Endothelial cell of umbilical vein (primary cell): ENCODE measurements around the gene IGFL4. TPM values are rescaled to one million over a fixed set of nuclear protein-coding genes. Genes with fewer than 3 reads are reported as not detected.

ENCODE experiments used
- BruUV-seq: library from RNA; stranded (reverse); fragments of 400-500 nt; replicated peaks from 2 replicates; lab custom pipeline; 2021; lab: Mats Ljungman, UMichigan
- CTCF ChIA-PET: fragments of 300-600, 350-600 bp; sonication (Branson Sonifier 250); formaldehyde crosslinking; loops from one replicate; lab custom pipeline; 2021; ENCODE audit warnings: antibody characterized with exemption, inconsistent platforms; lab: Charles Lee
- POLR2A ChIA-PET: fragments of 300-600, 350-600 bp; sonication (Branson Sonifier 250); formaldehyde crosslinking; loops from one replicate; lab custom pipeline; 2021; ENCODE audit warnings: antibody characterized with exemption, inconsistent platforms; lab: Charles Lee
- DNase-seq: peaks from one replicate; pipeline ENCODE4 v3.0.0-alpha.2; 2011; ENCODE audit warnings: low read depth, low spot score
- FAIRE-seq: peaks from 2 replicates; lab custom pipeline; 2011; peaks lifted over from hg19 to GRCh38; lab: Jason Lieb, UNC
- H2AFZ ChIP-seq: 2 replicates; pipeline ENCODE4 v1.6.0; 2012; ENCODE audit warnings: low read depth, low read length, control low read depth, inconsistent platforms
- H3K27ac ChIP-seq: 2 replicates; pipeline ENCODE4 v1.5.1; 2011; ENCODE audit warnings: low read depth, mild to moderate bottlenecking, control low read depth, low read length, moderate library complexity; ENCODE audit not compliant: insufficient read depth
- H3K27me3 ChIP-seq, 2 experiments: 2 replicates each; pipeline versions ENCODE4 v1.6.0 to v1.6.1; 2011; ENCODE audit warnings: low read length in 2 of 2, mixed read lengths in 1 of 2; ENCODE audit not compliant: control insufficient read depth in 2 of 2, insufficient read depth in 2 of 2
- H3K36me3 ChIP-seq, 2 experiments: 2 replicates in 1 of 2; 3 replicates in 1 of 2; pipeline ENCODE4 v1.5.1; 2011; ENCODE audit warnings: low read length in 2 of 2, mild to moderate bottlenecking in 1 of 2, moderate library complexity in 1 of 2; ENCODE audit not compliant: control insufficient read depth in 2 of 2, insufficient read depth in 2 of 2; ENCODE audit errors: extremely low read depth in 1 of 2
- H3K4me1 ChIP-seq: 3 replicates; pipeline ENCODE4 v1.5.1; 2011; ENCODE audit warnings: mild to moderate bottlenecking, low read length; ENCODE audit not compliant: control insufficient read depth, insufficient read depth; ENCODE audit errors: extremely low read depth
- H3K4me2 ChIP-seq: 2 replicates; pipeline ENCODE4 v1.6.1; 2011; ENCODE audit warnings: low read length, control low read depth, mixed read lengths; ENCODE audit not compliant: insufficient read depth
- H3K4me3 ChIP-seq, 3 experiments: fragments of 200-600 bp in 1 of 3; sonication (generic), shearing (Covaris generic) in 1 of 3; replicated peaks in 1 of 3; 2 replicates each; pipeline ENCODE4 v1.5.1; 2011 to 2016; ENCODE audit warnings: control low read depth in 3 of 3, low read length in 3 of 3, mild to moderate bottlenecking in 2 of 3, inconsistent platforms in 1 of 3, low read depth in 1 of 3, moderate library complexity in 1 of 3; ENCODE audit not compliant: insufficient read depth in 1 of 3
- H3K79me2 ChIP-seq: 2 replicates; pipeline ENCODE4 v1.6.0; 2012; ENCODE audit warnings: low read length, inconsistent platforms; ENCODE audit not compliant: control insufficient read depth, insufficient read depth
- H3K9ac ChIP-seq: replicated peaks from 2 replicates; pipeline ENCODE3; 2011; ENCODE audit warnings: low read length, control low read depth; ENCODE audit not compliant: insufficient read depth; ENCODE audit errors: extremely low read depth
- H3K9me1 ChIP-seq: replicated peaks from 3 replicates; pipeline ENCODE4 v1.6.0; 2011; ENCODE audit warnings: mild to moderate bottlenecking, low read length; ENCODE audit not compliant: control insufficient read depth, insufficient read depth; ENCODE audit errors: extremely low read depth
- H3K9me3 ChIP-seq: replicated peaks from 2 replicates; pipeline ENCODE4 v1.5.1; 2012; ENCODE audit warnings: low read length, inconsistent platforms; ENCODE audit not compliant: control insufficient read depth, insufficient read depth
- H4K20me1 ChIP-seq: replicated peaks from 2 replicates; pipeline ENCODE3; 2011; ENCODE audit warnings: mild to moderate bottlenecking, low read length; ENCODE audit not compliant: control insufficient read depth, insufficient read depth; ENCODE audit errors: extremely low read depth
- CTCF ChIP-seq, 2 donors: IDR thresholded peaks; 1 replicate in 1 of 2; 2 replicates in 1 of 2; pipeline ENCODE4 v1.5.1; 2011; ENCODE audit warnings: low read length in 2 of 2, mild to moderate bottlenecking in 2 of 2, moderate library complexity in 2 of 2, control low read depth in 1 of 2, inconsistent platforms in 1 of 2, low read depth in 1 of 2; ENCODE audit not compliant: insufficient read depth in 1 of 2; ENCODE audit errors: extremely low read depth in 1 of 2
- EZH2 ChIP-seq: IDR thresholded peaks from 2 replicates; pipeline ENCODE4 v1.6.1; 2012; ENCODE audit warnings: borderline replicate concordance, low read depth, mild to moderate bottlenecking, moderate library complexity, low read length, inconsistent platforms; ENCODE audit not compliant: severe bottlenecking
- FOS ChIP-seq: IDR thresholded peaks from 2 replicates; pipeline ENCODE4 v1.6.1; 2011; ENCODE audit warnings: mild to moderate bottlenecking, low read length, moderate library complexity, borderline replicate concordance; ENCODE audit not compliant: insufficient read depth
- GATA2 ChIP-seq: IDR thresholded peaks from 2 replicates; pipeline ENCODE4 v1.7.0; 2011; ENCODE audit warnings: low read depth, mild to moderate bottlenecking, moderate library complexity, mixed read lengths, low read length; ENCODE audit not compliant: insufficient read length, insufficient read depth
- JUN ChIP-seq: IDR thresholded peaks from 2 replicates; pipeline ENCODE4 v1.6.1; 2011; ENCODE audit warnings: borderline replicate concordance, low read depth; ENCODE audit not compliant: insufficient read length, insufficient read depth
- MAX ChIP-seq: IDR thresholded peaks from 2 replicates; pipeline ENCODE4 v1.6.1; 2011; ENCODE audit not compliant: insufficient read depth, insufficient read length
- MYC ChIP-seq: IDR thresholded peaks from one replicate; pipeline ENCODE4 v1.6.1; 2011; ENCODE audit warnings: mild to moderate bottlenecking, low read depth, low read length
- POLR2A ChIP-seq: IDR thresholded peaks from 2 replicates; pipeline ENCODE4 v1.6.1; 2012; ENCODE audit warnings: low read depth, mild to moderate bottlenecking, control low read depth, low read length
- POLR2AphosphoS5 ChIP-seq: IDR thresholded peaks from 2 replicates; pipeline ENCODE4 v1.6.1; 2012; ENCODE audit warnings: low read depth, mild to moderate bottlenecking, control low read depth, low read length, moderate library complexity; ENCODE audit not compliant: insufficient read depth
- dilution Hi-C: fragments of 300-500 bp; cut with MboI; formaldehyde crosslinking; loops from one replicate; pipeline ENCODE4 v1.15.0; 2019; ENCODE audit warnings: low sequenced_read_pairs; ENCODE audit not compliant: extremely low pct_ligation_motif_present
- intact Hi-C: fragments of 100-400 bp; cut with micrococcal nuclease; formaldehyde crosslinking; loops from one replicate; pipeline ENCODE4 v1.10.0; 2022
- polyA plus RNA-seq, 4 experiments: library from polyadenylated mRNA; depleted of rRNA in 3 of 4; stranded (reverse) in 3 of 4; unstranded in 1 of 4; fragments of >200 nt; gene quantifications; 2 replicates each; pipeline versions ENCODE4 v1.2.1 to v1.2.3, GENCODE V29; 2011 to 2012; ENCODE audit warnings: missing spikeins in 1 of 4
- total RNA-seq: library from RNA; stranded (reverse); gene quantifications from 2 replicates; pipeline ENCODE4 v1.2.3, GENCODE V29; 2021

The IGFL4 gene
- total and polyA plus RNA-seq, 2 donors (not counting 3 experiments of a cell fraction or from before 2014, with no cell fraction given) = not detected

GRCh38 chr19:46000491-46001246 lies 40.1 kb downstream of the IGFL4 start:
- Histone ChIP-seq H4K20me1 (no peaks in the 10 kb centered on the region), H3K9me3 (no peaks in the 10 kb centered on the region), H3K4me3 (peak overlapping the region in 1 of 3 experiments; percentile 36), H3K9ac (no peak overlapping the region), H2AFZ (no peak overlapping the region), H3K79me2 (peaks cover 3% of the 10 kb centered on the region), H3K36me3 (no peaks in the 10 kb centered on the region), H3K9me1 (no peaks in the 10 kb centered on the region), H3K27ac (no peak overlapping the region), H3K27me3 (no peaks in the 10 kb centered on the region), H3K4me2 (no peak overlapping the region), H3K4me1 (peaks cover 9% of the 10 kb centered on the region)
- ChIA-PET POLR2A (no interaction called here), CTCF (interaction anchor here (1.0 to 2.3 kb wide), 3 partner anchors 9 to 28 kb away, joined by 3 to 10 read pairs (median 3); no protein-coding TSS in a partner anchor)
- dilution Hi-C loops = no loop called here
- no TSS peak for BruUV-seq
- DNase-seq (no peak), FAIRE-seq (no peak)
- TF ChIP-seq POLR2AphosphoS5 (no peak), GATA2 (no peak), EZH2 (no peak), FOS (no peak), JUN (no peak), CTCF (IDR thresholded peaks at IDR 0.05; ENCODE audit: extremely low read depth in 1 of 2, insufficient read depth in 1 of 2, low read depth in 1 of 2, low read length in 2 of 2) (no peak), POLR2A (no peak), MYC (no peak), MAX (no peak)
- intact Hi-C loops = no loop called here
